GM18498 (cell line): ENCODE results near the gene OPA3.
"Not testable (repeated sequence)": the region's sequence is repeated elsewhere in the genome, so short reads cannot be mapped to it uniquely, and the experiment has no call there.

Source experiments
- ATAC-seq: cut with Tn5 transposase; IDR thresholded peaks from one replicate; pipeline ENCODE4 v1.9.1; 2021; ENCODE audit warnings: mild to moderate bottlenecking, moderate library complexity; ENCODE audit not compliant: unreplicated experiment

OPA3 gene

GRCh38 chr19:45523642-45524256 is 60.9 kb downstream of the OPA3 start:
- peak; percentile 84 for ATAC-seq

DNA sequence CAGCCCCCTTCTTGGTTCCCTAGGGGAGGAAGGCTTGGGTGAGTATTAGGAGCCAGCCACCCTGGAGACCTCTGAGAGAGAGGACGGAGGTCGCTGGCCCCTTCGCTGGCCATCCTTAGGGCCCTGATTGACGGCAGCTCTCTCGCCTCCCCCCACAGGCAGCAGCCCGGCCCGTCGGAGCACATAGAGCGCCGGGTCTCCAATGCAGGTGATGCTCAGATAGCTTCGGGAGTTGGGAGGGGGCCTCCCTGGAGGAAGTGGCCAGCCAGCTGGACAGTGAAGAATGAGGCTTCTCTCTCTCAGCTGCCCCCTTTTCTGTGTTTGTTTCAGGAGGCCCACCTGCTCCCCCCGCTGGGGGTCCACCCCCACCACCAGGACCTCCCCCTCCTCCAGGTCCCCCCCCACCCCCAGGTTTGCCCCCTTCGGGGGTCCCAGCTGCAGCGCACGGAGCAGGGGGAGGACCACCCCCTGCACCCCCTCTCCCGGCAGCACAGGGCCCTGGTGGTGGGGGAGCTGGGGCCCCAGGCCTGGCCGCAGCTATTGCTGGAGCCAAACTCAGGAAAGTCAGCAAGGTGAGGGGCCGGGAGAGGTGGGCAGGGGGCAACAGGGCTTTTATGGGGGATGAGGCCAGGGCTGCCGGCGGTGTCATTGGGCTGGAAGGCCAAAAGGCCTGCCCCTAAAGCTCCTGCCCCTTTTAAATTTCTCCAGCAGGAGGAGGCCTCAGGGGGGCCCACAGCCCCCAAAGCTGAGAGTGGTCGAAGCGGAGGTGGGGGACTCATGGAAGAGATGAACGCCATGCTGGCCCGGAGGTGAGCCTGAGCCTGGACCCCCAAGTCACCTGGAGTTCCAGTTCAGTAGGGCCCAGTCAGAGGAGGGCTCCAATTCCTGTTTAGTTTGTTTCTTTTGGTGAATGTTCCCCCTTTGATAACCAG is 62.3 kb downstream of the OPA3 start:
- ATAC-seq: no peak

- no peak for ATAC-seq
Measured at GRCh38 chr19:45518469-45518826, 66.2 kb downstream of the OPA3 start.

- ATAC-seq: no peak
Measured at GRCh38 chr19:45517641-45518468, 66.7 kb downstream of the OPA3 start.

- ATAC-seq: no peak
Measured at GRCh38 chr19:45517238-45517637, 67.4 kb downstream of the OPA3 start.

DNA sequence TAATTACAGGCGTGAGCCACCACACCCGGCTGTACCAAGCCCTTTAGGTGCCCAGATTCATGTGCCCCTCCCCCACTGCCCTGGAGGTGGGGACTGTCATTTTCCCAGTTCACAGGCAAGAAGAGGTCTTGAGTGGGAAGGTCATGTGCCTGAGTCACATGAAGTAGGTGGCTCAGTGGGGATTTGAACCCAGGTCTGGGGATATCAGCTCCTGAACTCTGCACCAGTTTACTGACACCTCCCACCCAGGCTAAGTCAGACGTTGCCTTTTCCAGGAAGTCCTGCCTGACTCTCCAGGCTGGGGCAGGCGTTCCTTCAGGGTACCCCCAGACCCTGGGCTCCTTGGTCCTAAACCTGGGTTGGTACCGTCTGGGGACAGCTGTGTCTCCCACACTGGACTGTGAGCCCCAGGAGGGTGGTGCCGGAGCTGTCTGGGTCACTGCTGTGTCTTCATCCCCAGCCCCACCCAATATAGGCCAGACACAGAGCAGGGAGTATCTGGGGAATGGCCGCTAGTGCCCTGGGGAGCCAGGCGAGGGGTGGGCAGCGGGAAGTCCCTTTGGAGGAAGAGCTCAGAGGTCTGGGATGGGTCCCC is 68.7 kb downstream of the OPA3 start:
- ATAC-seq: no peak

- ATAC-seq: no peak
Measured at GRCh38 chr19:45515081-45515624, 69.4 kb downstream of the OPA3 start.

DNA sequence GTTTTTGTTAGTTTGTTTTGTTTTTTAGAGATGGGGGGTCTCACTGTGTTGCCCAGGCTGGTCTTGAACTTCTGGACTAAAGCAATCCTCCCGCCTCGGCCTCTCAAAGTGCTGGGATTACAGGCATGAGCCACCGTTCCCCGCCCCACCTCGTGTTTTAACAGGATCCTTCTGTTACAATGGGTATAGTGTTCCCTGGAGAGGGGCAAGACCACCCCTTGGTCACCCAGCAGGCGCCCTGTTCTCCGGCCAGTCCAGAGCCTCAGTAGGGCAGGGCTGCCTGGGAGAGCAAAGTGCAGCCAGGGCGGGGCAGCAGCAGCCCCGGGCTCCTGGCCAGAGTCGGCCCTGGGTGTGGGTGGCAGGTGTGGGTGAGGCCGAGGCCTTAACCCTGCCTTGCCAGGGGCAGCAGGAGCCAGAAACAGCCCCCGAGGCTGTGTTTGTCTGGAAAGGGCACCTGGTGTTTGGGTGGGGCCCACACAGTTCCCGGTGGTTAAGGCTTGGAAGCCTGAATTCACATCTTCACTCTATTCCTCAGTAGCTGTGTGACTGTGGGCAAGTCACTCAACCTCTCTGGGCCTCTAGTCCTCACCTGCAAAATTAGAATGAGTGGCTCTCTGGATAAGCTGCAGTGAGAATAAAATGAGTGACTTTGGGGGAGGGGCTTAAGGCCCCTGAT is 70.1 kb downstream of the OPA3 start:
- no peak for ATAC-seq

- no peak for ATAC-seq
Measured at GRCh38 chr19:45512881-45513483, 71.6 kb downstream of the OPA3 start.

DNA sequence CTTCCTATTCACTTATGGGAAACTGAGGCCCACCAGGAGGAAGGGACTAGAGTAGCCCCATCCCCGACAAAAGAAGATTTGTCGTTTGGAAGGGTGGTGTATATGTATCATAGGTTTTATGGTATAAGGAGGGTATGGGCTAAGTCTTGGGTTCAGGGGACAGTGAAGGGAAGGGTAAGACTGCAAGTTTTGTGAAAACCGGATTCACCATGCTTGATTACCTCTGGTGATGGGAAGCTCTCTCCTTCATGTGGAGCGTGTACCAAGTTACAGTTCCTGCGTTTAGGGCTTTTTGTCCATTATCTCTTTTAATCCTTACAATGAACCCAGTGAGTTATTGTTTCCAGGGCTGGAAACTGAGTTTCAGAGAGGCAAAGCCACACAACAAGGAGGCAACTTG is 73.5 kb downstream of the OPA3 start:
- no peak for ATAC-seq

DNA sequence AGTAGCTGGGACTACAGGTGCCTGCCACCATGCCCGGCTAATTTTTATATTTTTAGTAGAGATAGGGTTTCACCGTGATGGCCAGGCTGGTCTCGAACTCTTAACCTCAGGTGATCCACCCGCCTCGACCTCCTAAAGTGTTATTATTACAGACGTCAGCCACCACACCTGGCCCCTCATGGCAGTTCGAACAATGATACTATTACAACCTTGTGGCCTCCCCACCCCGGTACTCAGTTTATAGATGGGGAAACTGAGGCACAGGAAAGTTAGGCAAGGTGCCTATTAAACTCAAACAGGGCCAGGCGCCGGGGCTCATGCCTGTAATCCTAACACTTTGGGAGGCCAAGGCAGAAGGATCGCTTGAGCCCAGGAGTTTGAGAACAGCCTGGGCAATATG is 74.2 kb downstream of the OPA3 start:
- not testable (repeated sequence) for ATAC-seq

GRCh38 chr19:45509692-45510015 is 74.9 kb downstream of the OPA3 start:
- ATAC-seq: no peak

- no peak for ATAC-seq
Measured at GRCh38 chr19:45508861-45509691, 75.5 kb downstream of the OPA3 start.

DNA sequence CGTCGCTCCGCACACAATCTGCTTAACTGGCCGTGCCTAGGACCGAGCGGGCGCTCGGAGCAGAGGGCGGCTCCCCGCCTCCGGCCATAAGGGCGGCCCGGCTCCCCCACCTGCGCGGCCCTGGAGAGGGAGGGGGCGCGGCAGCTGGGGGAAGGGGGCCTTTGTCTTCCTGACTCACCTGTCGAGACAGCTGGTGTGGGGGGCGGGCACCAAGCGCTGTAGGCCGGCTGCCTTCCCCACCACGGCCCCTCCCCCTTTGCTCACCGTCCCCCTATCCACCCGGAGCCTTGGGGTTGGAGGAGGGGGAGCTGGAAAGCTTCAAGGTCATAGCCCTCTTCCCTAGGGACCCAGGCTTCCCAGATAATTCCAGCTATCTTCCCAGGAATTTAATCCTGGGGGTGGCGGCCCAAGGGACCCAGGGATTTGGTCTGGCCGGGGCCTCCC is 76.2 kb downstream of the OPA3 start:
- no peak for ATAC-seq

- ATAC-seq: no peak
Measured at GRCh38 chr19:45507872-45508416, 76.7 kb downstream of the OPA3 start.

GRCh38 chr19:45506989-45507871 is 77.4 kb downstream of the OPA3 start, which contains the start of gene VASP:
Gene VASP (plus strand): TSS chr19:45507479. CDS start chr19:45507772, 293 bp downstream.
- ATAC-seq: peak; percentile 53

GRCh38 chr19:45506246-45506988 is 78.2 kb downstream of the OPA3 start:
- peak; percentile 70 for ATAC-seq
